Astrocyte (in vitro differentiated cells and primary cell): Measurements from ENCODE around the gene NPHP4. TPM values are rescaled to one million over a fixed set of nuclear protein-coding genes. Genes with fewer than 3 reads are reported as not detected.

ENCODE experiments used
- DNase-seq: peaks from one replicate; pipeline ENCODE4 v3.0.0-alpha.2; 2010; ENCODE audit warnings: low read depth
- FAIRE-seq: peaks from 2 replicates; lab custom pipeline; 2011; peaks lifted over from hg19 to GRCh38; lab: Jason Lieb, UNC
- H2AFZ ChIP-seq: 2 replicates; pipeline ENCODE4 v1.6.0; 2012; ENCODE audit warnings: low read depth, low read length, inconsistent platforms
- H3K27ac ChIP-seq: 2 replicates; pipeline ENCODE4 v1.5.1; 2011; ENCODE audit warnings: low read depth, low read length, inconsistent platforms
- H3K27me3 ChIP-seq: 2 replicates; pipeline ENCODE4 v1.6.0; 2011; ENCODE audit warnings: low read length, inconsistent platforms; ENCODE audit not compliant: insufficient read depth
- H3K36me3 ChIP-seq: 2 replicates; pipeline ENCODE4 v1.5.1; 2011; ENCODE audit warnings: low read length, inconsistent platforms; ENCODE audit not compliant: insufficient read depth
- H3K4me1 ChIP-seq: 2 replicates; pipeline ENCODE4 v1.5.1; 2011; ENCODE audit warnings: low read length, inconsistent platforms; ENCODE audit not compliant: insufficient read depth
- H3K4me2 ChIP-seq: 2 replicates; pipeline ENCODE4 v1.6.0; 2012; ENCODE audit warnings: low read length, inconsistent platforms
- H3K4me3 ChIP-seq: 2 replicates; pipeline ENCODE4 v1.5.1; 2011; ENCODE audit warnings: low read depth, mild to moderate bottlenecking, low read length, inconsistent platforms; ENCODE audit not compliant: insufficient read depth
- H3K79me2 ChIP-seq: 2 replicates; pipeline ENCODE4 v1.6.0; 2012; ENCODE audit warnings: mild to moderate bottlenecking, low read length, inconsistent platforms; ENCODE audit not compliant: insufficient read depth
- H3K9ac ChIP-seq: 2 replicates; pipeline ENCODE4 v1.6.0; 2012; ENCODE audit warnings: mild to moderate bottlenecking, low read length, inconsistent platforms
- H3K9me3 ChIP-seq: 2 replicates; pipeline ENCODE4 v1.5.1; 2012; ENCODE audit warnings: low read depth, mild to moderate bottlenecking, low read length, inconsistent platforms; ENCODE audit not compliant: insufficient read depth
- H4K20me1 ChIP-seq: 2 replicates; pipeline ENCODE4 v1.6.0; 2012; ENCODE audit warnings: low read length, inconsistent platforms; ENCODE audit not compliant: insufficient read depth
- H3K27ac Mint-ChIP-seq: one replicate; pipeline ENCODE4 v1.8.0; 2021; ENCODE audit warnings: mild to moderate bottlenecking, mixed read lengths; ENCODE audit not compliant: unreplicated experiment
- H3K27me3 Mint-ChIP-seq: one replicate; pipeline ENCODE4 v1.8.0; 2021; ENCODE audit warnings: low read depth, mixed read lengths; ENCODE audit not compliant: unreplicated experiment
- H3K36me3 Mint-ChIP-seq: one replicate; pipeline ENCODE4 v1.8.0; 2021; ENCODE audit warnings: low read depth, mixed read lengths; ENCODE audit not compliant: unreplicated experiment
- H3K4me1 Mint-ChIP-seq: one replicate; pipeline ENCODE4 v1.8.0; 2021; ENCODE audit warnings: low read depth, mixed read lengths; ENCODE audit not compliant: unreplicated experiment
- H3K4me3 Mint-ChIP-seq: one replicate; pipeline ENCODE4 v1.8.0; 2021; ENCODE audit warnings: mild to moderate bottlenecking, moderate library complexity, mixed read lengths; ENCODE audit not compliant: unreplicated experiment
- H3K9me3 Mint-ChIP-seq: one replicate; pipeline ENCODE4 v1.8.0; 2021; ENCODE audit warnings: mild to moderate bottlenecking, mixed read lengths; ENCODE audit not compliant: unreplicated experiment
- EZH2 ChIP-seq: IDR thresholded peaks from 2 replicates; pipeline ENCODE4 v1.6.1; 2012; ENCODE audit warnings: mild to moderate bottlenecking, low read length, inconsistent platforms; ENCODE audit not compliant: insufficient read depth
- microRNA-seq: library from miRNA; unstranded; fragments of <30 nt; microRNA quantifications from one replicate; pipeline ENCODE4 v1.2.0, GENCODE V29; 2020
- total RNA-seq: library from RNA; stranded (reverse); gene quantifications from 2 replicates; pipeline ENCODE4 v1.2.1, GENCODE V29; 2021
- TF ChIP-seq, protein P1 (sequence below): IDR thresholded peaks from 2 replicates; pipeline ENCODE4 v1.5.1; 2011; ENCODE audit warnings: low read depth, mild to moderate bottlenecking, inconsistent platforms, low read length, moderate library complexity; ENCODE audit not compliant: insufficient read depth

NPHP4 gene
- total RNA-seq, 1 donor from 2014 or later: 8.4 TPM

DNA sequence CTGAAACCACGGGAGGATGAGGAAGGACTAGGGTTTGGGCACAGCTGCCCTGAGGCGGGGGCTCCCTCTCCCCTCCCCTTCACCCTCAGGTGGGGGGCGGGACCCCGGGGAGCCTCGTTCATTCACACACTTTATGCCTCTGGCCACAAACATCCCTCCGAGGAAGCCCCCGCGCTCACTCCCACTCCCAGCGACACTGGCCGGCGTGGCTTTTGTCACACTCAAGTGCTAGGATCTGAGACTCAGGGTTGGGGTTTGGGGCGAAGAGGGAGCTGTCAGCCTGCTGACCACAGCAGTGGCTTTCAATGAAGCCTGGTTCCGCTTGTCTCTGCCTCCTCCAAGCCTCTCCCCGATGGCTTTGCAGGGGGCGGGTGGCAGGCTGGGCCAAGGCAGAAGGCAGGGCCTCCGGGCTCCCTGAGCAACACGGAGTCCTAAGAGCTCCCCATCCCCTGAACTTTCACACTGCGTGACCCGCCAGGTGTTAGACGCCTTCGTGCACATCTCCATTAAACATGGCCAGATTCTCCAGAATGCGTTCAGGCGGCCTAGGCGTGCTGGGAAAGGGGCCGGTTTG, 178.1 kb downstream of the NPHP4 start:
- H3K4me3 Mint-ChIP-seq: no peak overlapping the region
- Histone ChIP-seq H3K9ac (no peak overlapping the region), H3K4me2 (no peak overlapping the region), H2AFZ (no peak overlapping the region), H3K27ac (no peak overlapping the region), H4K20me1 (no peaks in the 10 kb centered on the region), H3K9me3 (peaks cover 4% of the 10 kb centered on the region), H3K27me3 (no peaks in the 10 kb centered on the region), H3K4me1 (no peaks in the 10 kb centered on the region), H3K79me2 (no peaks in the 10 kb centered on the region), H3K4me3 (no peak overlapping the region), H3K36me3 (no peaks in the 10 kb centered on the region)
- H3K4me1 Mint-ChIP-seq: no peaks in the 10 kb centered on the region
- peaks cover 28% of the 10 kb centered on the region for H3K27me3 Mint-ChIP-seq
- no peak for FAIRE-seq
- DNase-seq: no peak
- H3K27ac Mint-ChIP-seq: no peak overlapping the region
- H3K9me3 Mint-ChIP-seq: peaks cover 9% of the 10 kb centered on the region
- TF ChIP-seq EZH2: no peak
- TF ChIP-seq, protein P1, sequence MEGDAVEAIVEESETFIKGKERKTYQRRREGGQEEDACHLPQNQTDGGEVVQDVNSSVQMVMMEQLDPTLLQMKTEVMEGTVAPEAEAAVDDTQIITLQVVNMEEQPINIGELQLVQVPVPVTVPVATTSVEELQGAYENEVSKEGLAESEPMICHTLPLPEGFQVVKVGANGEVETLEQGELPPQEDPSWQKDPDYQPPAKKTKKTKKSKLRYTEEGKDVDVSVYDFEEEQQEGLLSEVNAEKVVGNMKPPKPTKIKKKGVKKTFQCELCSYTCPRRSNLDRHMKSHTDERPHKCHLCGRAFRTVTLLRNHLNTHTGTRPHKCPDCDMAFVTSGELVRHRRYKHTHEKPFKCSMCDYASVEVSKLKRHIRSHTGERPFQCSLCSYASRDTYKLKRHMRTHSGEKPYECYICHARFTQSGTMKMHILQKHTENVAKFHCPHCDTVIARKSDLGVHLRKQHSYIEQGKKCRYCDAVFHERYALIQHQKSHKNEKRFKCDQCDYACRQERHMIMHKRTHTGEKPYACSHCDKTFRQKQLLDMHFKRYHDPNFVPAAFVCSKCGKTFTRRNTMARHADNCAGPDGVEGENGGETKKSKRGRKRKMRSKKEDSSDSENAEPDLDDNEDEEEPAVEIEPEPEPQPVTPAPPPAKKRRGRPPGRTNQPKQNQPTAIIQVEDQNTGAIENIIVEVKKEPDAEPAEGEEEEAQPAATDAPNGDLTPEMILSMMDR: no peak
- no peaks in the 10 kb centered on the region for H3K36me3 Mint-ChIP-seq

DNA sequence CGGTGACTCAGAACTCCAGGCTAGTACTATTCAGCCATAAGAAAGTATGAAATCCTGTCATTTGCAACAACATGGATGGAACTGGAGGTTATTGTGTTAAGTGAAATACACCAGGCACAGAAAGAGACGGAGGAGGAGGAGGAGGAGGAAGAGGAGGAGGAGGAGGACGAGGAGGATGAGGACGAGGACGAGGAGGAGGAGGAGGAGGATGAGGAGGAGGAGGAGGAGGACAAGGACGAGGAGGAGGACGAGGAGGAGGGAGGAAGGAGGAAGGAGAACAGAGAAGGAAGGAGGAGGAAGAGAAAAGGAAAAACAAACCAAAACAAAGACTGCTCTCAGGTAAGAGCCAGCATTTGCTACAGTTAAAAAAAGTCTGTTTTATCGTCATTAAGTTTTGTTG, 178.7 kb downstream of the NPHP4 start:
- H3K9me3 ChIP-seq: peaks cover 11% of the 10 kb centered on the region
- no peak overlapping the region for H3K27ac ChIP-seq
- no peaks in the 10 kb centered on the region for H3K36me3 ChIP-seq
- Mint-ChIP-seq H3K27me3 (peaks cover 22% of the 10 kb centered on the region), H3K4me1 (no peaks in the 10 kb centered on the region), H3K9me3 (peaks cover 3% of the 10 kb centered on the region), H3K4me3 (no peak overlapping the region), H3K36me3 (no peaks in the 10 kb centered on the region), H3K27ac (no peak overlapping the region)
- FAIRE-seq: no peak
- no peak overlapping the region for H3K4me3 ChIP-seq
- H3K79me2 ChIP-seq: no peaks in the 10 kb centered on the region
- no peaks in the 10 kb centered on the region for H3K4me1 ChIP-seq
- TF ChIP-seq, protein P1: no peak
- TF ChIP-seq EZH2: no peak
- H3K9ac ChIP-seq: no peak overlapping the region
- no peaks in the 10 kb centered on the region for H3K27me3 ChIP-seq
- no peaks in the 10 kb centered on the region for H4K20me1 ChIP-seq
- no peak for DNase-seq
- no peak overlapping the region for H2AFZ ChIP-seq
- no peak overlapping the region for H3K4me2 ChIP-seq

Small RNA genes within 50 kb of the gene (microRNA-seq; reads per million reads assigned to microRNA genes)
- not detected for gene MIR4689

Other genes with a start within 250 kb of the NPHP4 start
- gene KCNAB2, start 53.5 kb upstream of the NPHP4 start, total RNA-seq: 3.1 and 4.4 TPM in 2 replicates
- 0.14 and 0.18 TPM in 2 replicates for gene CHD5, start 187.9 kb upstream of the NPHP4 start, total RNA-seq
- 237 and 283 TPM in 2 replicates for gene RPL22, start 207.2 kb upstream of the NPHP4 start, total RNA-seq
- gene RNF207, start 213.7 kb upstream of the NPHP4 start, total RNA-seq: 4.7 and 7.4 TPM in 2 replicates
- 58.1 and 59.5 TPM in 2 replicates for gene ICMT, start 243.5 kb upstream of the NPHP4 start, total RNA-seq